GM18519 (cell line): ENCODE results near the gene CALCB.

Source experiments
- ATAC-seq: cut with Tn5 transposase; IDR thresholded peaks from one replicate; pipeline ENCODE4 v1.9.1; 2021; ENCODE audit warnings: mild to moderate bottlenecking, moderate library complexity; ENCODE audit not compliant: unreplicated experiment, low FRiP score

CALCB gene

GRCh38 chr11:15114501-15115475 lies 41.4 kb downstream of the CALCB start, which contains the start of gene INSC:
INSC (plus strand) TSS chr11:15114923; CDS start chr11:15149175, 34,252 bp downstream.
- ATAC-seq = no peak

- ATAC-seq = no peak
Measured at GRCh38 chr11:15115686-15116085, 42.3 kb downstream of the CALCB start.

- no peak for ATAC-seq
Measured at GRCh38 chr11:15117751-15118150, 44.4 kb downstream of the CALCB start.

GRCh38 chr11:15118431-15118830 lies 45.0 kb downstream of the CALCB start:
- ATAC-seq = no peak

GRCh38 chr11:15119352-15119751 lies 46.0 kb downstream of the CALCB start:
- no peak for ATAC-seq

GRCh38 chr11:15119826-15120225 lies 46.4 kb downstream of the CALCB start:
- no peak for ATAC-seq

GRCh38 chr11:15123849-15124248 lies 50.5 kb downstream of the CALCB start:
- no peak for ATAC-seq

- no peak for ATAC-seq
Measured at GRCh38 chr11:15124528-15124927, 51.1 kb downstream of the CALCB start.

GRCh38 chr11:15127341-15127740 lies 53.9 kb downstream of the CALCB start:
- ATAC-seq = no peak
